ENCODE measurements around the gene UBE2U. TPM values are rescaled to one million over a fixed set of nuclear protein-coding genes. Genes with fewer than 3 reads are reported as not detected.

UBE2U gene
- total RNA-seq, 1 experiment from 2014 or later = not detected

GRCh38 chr1:64167176-64167575 lies 36.2 kb upstream of the UBE2U start (continued):
- TF ChIP-seq ATF6 (CRISPR knock-in tag; IDR thresholded peaks at IDR 0.05) = no peak
- no peak for TF ChIP-seq ELF4 (CRISPR knock-in tag; IDR thresholded peaks at IDR 0.05; ENCODE audit: low read depth)
- TF ChIP-seq PRRX2 (CRISPR knock-in tag; IDR thresholded peaks at IDR 0.05) = no peak
- TF ChIP-seq ATF3 (CRISPR knock-in tag; conservative IDR thresholded peaks at IDR 0.05) = no peak
- TF ChIP-seq KAT7 (CRISPR knock-in tag; IDR thresholded peaks at IDR 0.05; ENCODE audit: borderline replicate concordance) = no peak
- no peak for TF ChIP-seq ZNF263 (CRISPR knock-in tag; IDR thresholded peaks at IDR 0.05; ENCODE audit: low read depth)
- no peak for TF ChIP-seq FOXP1 (CRISPR knock-in tag; IDR thresholded peaks at IDR 0.05; ENCODE audit: borderline replicate concordance)

GRCh38 chr1:64171246-64171645 lies 32.2 kb upstream of the UBE2U start:
- peaks cover 53% of the 10 kb centered on the region for H3K36me3 Mint-ChIP-seq
- ATAC-seq = no peak
- POLR2A ChIA-PET = no interaction called here

More at GRCh38 chr1:64171246-64171645, 32.2 kb upstream of the UBE2U start:
- CTCF ChIA-PET = interaction anchor here (1.0 kb wide), 1 partner anchor 8 kb away, joined by 3 read pairs; no protein-coding TSS in a partner anchor
- TF ChIP-seq ZNF396 (CRISPR knock-in tag; IDR thresholded peaks at IDR 0.05; ENCODE audit: borderline replicate concordance) (no peak), NFYB (CRISPR knock-in tag; conservative IDR thresholded peaks at IDR 0.05; ENCODE audit: low read depth) (no peak), ESRRA (CRISPR knock-in tag; IDR thresholded peaks at IDR 0.05; ENCODE audit: borderline replicate concordance) (no peak), CREB1 (CRISPR knock-in tag; IDR thresholded peaks at IDR 0.05) (no peak), ATF1 (CRISPR knock-in tag; IDR thresholded peaks at IDR 0.05) (no peak), ZMAT4 (CRISPR knock-in tag; IDR thresholded peaks at IDR 0.05) (no peak), TEAD4 (CRISPR knock-in tag; IDR thresholded peaks at IDR 0.05) (no peak), ZSCAN18 (CRISPR knock-in tag; IDR thresholded peaks at IDR 0.05) (no peak), HMGA2 (CRISPR knock-in tag; IDR thresholded peaks at IDR 0.05) (no peak), MLX (CRISPR knock-in tag; IDR thresholded peaks at IDR 0.05) (no peak), TCF7 (CRISPR knock-in tag; IDR thresholded peaks at IDR 0.05; ENCODE audit: low read depth) (no peak), PREB (CRISPR knock-in tag; IDR thresholded peaks at IDR 0.05; ENCODE audit: borderline replicate concordance) (no peak), USF2 (CRISPR knock-in tag; IDR thresholded peaks at IDR 0.05) (no peak), PRDM15 (CRISPR knock-in tag; IDR thresholded peaks at IDR 0.05) (no peak), SMAD3 (CRISPR knock-in tag; IDR thresholded peaks at IDR 0.05; ENCODE audit: borderline replicate concordance) (no peak), ATF3 (CRISPR knock-in tag; conservative IDR thresholded peaks at IDR 0.05) (no peak), GTF2I (CRISPR knock-in tag; conservative IDR thresholded peaks at IDR 0.05) (no peak)
- Mint-ChIP-seq H3K9me3 (peaks cover 39% of the 10 kb centered on the region), H3K4me1 (peaks cover 41% of the 10 kb centered on the region), H3K27ac (peak overlapping the region; percentile 63; the same call in 1 of the 2 replicates), H3K4me3 (no peak overlapping the region), H3K27me3 (ENCODE audit: low read depth) (no peaks in the 10 kb centered on the region)
- DNase-seq (ENCODE audit: low spot score) = no peak
